Kasumi-1 (cell line): Measurements from ENCODE around the gene KLHL5.
"Not testable (repeated sequence)": the region's sequence is repeated elsewhere in the genome, so short reads cannot be mapped to it uniquely, and the experiment has no call there.

Experiments used
- DNase-seq, 2 experiments: peaks; one replicate each; lab custom pipeline; 2025; lab: John Stamatoyannopoulos, UW

The KLHL5 gene

GRCh38 chr4:39103291-39103690 is 41.3 kb downstream of the KLHL5 start:
- DNase-seq, result no peak

GRCh38 chr4:39104255-39104654 is 42.2 kb downstream of the KLHL5 start:
- no peak for DNase-seq

GRCh38 chr4:39106011-39106410 is 44.0 kb downstream of the KLHL5 start:
- DNase-seq, result no peak

GRCh38 chr4:39114436-39114835 is 52.4 kb downstream of the KLHL5 start:
- no peak for DNase-seq

GRCh38 chr4:39118034-39118658 is 56.1 kb downstream of the KLHL5 start:
- no peak for DNase-seq

GRCh38 chr4:39120418-39120817 is 58.4 kb downstream of the KLHL5 start:
- no peak for DNase-seq

- no peak for DNase-seq
Measured at GRCh38 chr4:39124885-39125599, 63.0 kb downstream of the KLHL5 start.

- no peak for DNase-seq
Measured at GRCh38 chr4:39125600-39125985, 63.6 kb downstream of the KLHL5 start.

- DNase-seq, result no peak
Measured at GRCh38 chr4:39126256-39127095, 64.4 kb downstream of the KLHL5 start.

- no peak for DNase-seq
Measured at GRCh38 chr4:39133623-39134022, 71.6 kb downstream of the KLHL5 start.

- no peak for DNase-seq
Measured at GRCh38 chr4:39134683-39135306, 72.8 kb downstream of the KLHL5 start.

GRCh38 chr4:39138227-39138626 is 76.2 kb downstream of the KLHL5 start:
- DNase-seq, result not testable (repeated sequence)

- DNase-seq, result no peak
Measured at GRCh38 chr4:39146211-39146610, 84.2 kb downstream of the KLHL5 start.

GRCh38 chr4:39154009-39154408 is 92.0 kb downstream of the KLHL5 start:
- DNase-seq, result no peak

- DNase-seq, result no peak
Measured at GRCh38 chr4:39157520-39157919, 95.5 kb downstream of the KLHL5 start.

- DNase-seq, result no peak
Measured at GRCh38 chr4:39166177-39166576, 104.1 kb downstream of the KLHL5 start.

GRCh38 chr4:39166669-39167068 is 104.6 kb downstream of the KLHL5 start:
- DNase-seq, result no peak

- no peak for DNase-seq
Measured at GRCh38 chr4:39169426-39169825, 107.4 kb downstream of the KLHL5 start.

GRCh38 chr4:39170301-39170700 is 108.3 kb downstream of the KLHL5 start:
- no peak for DNase-seq
